ENCODE data around the gene BRD3OS. TPM values are rescaled to one million over a fixed set of nuclear protein-coding genes. Genes with fewer than 3 reads are reported as not detected.

Gene BRD3OS
- total RNA-seq, 6 donors from 2014 or later, result 7.0 to 17.8 (median 11.6) TPM

DNA sequence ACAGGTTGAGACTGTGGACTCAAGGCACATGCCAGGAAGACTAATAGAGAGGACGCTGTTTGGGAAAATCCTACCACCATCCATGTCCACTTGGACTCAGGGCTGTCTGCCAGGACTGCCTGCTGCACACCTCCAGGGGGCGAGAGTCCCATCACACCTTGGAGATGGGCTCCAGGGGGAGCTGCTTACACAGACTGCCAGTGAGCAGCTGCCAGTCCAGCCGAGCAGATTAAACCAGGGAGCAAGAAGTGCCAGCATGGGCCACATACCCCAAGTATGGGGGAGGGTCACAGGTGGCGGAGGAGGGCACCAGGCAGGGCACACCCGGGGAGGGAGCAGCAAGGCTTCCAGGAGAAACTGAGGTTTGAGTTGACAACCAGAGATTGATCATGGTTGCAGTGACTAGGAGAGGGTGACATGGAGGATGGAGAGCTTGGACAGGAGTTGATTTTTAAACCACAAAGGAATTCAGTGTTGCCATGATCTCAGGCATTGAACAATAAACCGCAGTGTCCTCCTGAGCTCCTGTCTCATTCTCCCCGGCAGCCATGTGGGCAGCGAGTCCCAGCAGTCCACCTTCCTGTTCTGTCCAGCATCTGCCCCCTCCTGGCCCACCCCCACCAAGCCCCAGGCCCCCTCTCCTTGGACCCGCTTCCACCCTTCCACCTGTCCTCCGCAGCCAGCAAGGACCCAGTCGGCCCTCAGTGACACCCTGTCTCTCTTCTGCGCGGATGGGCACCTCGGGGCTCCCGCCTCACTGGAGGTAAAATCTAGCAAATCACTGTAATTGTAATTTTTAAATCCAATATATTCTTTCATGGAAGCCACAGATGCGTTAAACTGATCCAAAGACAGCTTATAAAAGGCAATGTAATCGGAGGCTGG lies 30.0 kb upstream of the BRD3OS start:
- Histone ChIP-seq H3K36me3 (no peaks in the 10 kb centered on the region), H3K9me3 (no peaks in the 10 kb centered on the region), H3K27me3 (no peaks in the 10 kb centered on the region), H3K4me1 (peaks cover 20 to 40% (median 27%) of the 10 kb centered on the region in 4 donors), H3K4me3 (no peak overlapping the region), H3K27ac (no peak overlapping the region)
- ATAC-seq (ENCODE audit: low FRiP score in 2 of 2) (no peak), DNase-seq (no peak)
- 65 to 70% methylated on average over 16 to 17 of the region's 17 CpGs for WGBS, 2 donors
- TF ChIP-seq POLR2A (IDR thresholded peaks at IDR 0.05), result no peak
- TF ChIP-seq, protein P1, sequence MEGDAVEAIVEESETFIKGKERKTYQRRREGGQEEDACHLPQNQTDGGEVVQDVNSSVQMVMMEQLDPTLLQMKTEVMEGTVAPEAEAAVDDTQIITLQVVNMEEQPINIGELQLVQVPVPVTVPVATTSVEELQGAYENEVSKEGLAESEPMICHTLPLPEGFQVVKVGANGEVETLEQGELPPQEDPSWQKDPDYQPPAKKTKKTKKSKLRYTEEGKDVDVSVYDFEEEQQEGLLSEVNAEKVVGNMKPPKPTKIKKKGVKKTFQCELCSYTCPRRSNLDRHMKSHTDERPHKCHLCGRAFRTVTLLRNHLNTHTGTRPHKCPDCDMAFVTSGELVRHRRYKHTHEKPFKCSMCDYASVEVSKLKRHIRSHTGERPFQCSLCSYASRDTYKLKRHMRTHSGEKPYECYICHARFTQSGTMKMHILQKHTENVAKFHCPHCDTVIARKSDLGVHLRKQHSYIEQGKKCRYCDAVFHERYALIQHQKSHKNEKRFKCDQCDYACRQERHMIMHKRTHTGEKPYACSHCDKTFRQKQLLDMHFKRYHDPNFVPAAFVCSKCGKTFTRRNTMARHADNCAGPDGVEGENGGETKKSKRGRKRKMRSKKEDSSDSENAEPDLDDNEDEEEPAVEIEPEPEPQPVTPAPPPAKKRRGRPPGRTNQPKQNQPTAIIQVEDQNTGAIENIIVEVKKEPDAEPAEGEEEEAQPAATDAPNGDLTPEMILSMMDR (IDR thresholded peaks at IDR 0.05), result no peak
- no peak for TF ChIP-seq POLR2AphosphoS5 (IDR thresholded peaks at IDR 0.05)
- no peak for TF ChIP-seq EP300 (IDR thresholded peaks at IDR 0.05)

DNA sequence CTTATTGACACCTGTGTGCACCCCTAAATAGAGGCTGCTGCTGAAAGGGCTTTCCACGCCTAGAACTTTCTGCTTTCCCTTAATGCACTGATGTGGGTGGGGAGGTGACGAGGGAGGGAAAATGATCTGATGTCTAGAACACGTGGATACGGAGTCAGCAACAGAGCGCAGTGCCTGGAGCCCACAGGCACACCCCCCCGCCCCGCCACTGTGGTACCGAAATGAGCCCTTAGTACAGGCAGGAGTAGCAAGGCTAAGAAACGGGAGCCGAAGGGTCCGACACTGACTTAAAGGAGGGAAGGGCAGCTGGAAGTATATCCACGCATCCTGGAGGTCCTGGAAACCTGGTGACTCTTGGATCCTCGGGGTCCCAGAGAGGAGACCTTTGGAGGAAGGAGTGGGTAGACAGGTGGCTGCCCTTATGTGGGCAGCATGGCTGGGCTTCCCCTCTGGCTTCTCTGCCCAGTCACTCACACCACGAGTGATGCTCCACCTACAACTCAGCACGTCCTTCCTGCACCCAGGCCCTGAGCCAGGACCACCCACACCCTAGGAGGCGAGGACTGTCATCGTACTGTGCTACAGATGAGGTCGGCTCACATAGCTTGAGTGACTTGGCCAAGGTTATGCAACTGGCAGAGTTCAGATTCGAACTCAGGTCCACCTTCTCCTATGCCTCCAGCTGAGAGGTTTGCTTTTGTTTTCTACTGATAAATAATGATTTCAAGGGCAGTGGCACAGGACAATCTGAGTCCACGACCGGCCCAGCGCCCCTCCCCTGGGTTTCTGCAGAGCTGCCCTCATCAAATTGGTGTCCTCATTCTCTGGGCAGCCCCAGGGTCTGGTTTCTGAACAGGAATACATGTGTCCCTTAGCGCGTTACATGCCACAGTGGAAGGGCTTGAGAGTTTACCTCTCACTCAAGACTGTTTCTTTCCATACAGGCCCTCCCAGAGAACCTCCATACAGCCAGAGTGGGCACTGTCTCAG lies 28.5 kb upstream of the BRD3OS start:
- no peak for ATAC-seq (ENCODE audit: low FRiP score in 2 of 2)
- DNase-seq, result peak in 1 of 2 donors; percentile 49
- TF ChIP-seq POLR2AphosphoS5 (IDR thresholded peaks at IDR 0.05), result no peak
- Histone ChIP-seq H3K27me3 (no peaks in the 10 kb centered on the region), H3K36me3 (no peaks in the 10 kb centered on the region), H3K27ac (no peak overlapping the region), H3K4me1 (peaks cover 10 to 25% (median 15%) of the 10 kb centered on the region in 4 donors), H3K4me3 (no peak overlapping the region), H3K9me3 (no peaks in the 10 kb centered on the region)
- WGBS, 2 donors, result 62 to 63% methylated on average over 24 of the region's 24 CpGs

DNA sequence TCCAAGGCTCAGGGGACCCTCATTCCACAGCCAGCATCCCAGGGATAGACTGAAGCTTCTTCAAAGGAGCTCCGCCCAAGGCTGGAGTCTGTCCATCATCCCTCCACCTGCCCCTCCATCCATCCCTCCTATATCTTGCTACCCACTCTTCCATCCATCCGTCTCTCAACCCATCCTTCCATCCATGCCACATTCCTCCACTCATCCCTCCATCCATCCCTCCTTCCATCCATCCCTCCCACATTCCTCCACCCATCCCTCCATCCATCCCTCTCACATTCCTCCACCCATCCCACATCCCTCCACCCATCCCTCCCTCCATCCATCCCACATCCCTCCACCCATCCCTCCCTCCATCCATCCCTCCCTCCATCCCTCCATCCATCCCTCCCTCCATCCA lies 27.7 kb upstream of the BRD3OS start:
- Histone ChIP-seq H3K4me1 (peaks cover 10 to 22% (median 15%) of the 10 kb centered on the region in 4 donors), H3K36me3 (no peaks in the 10 kb centered on the region), H3K27me3 (no peaks in the 10 kb centered on the region), H3K9me3 (no peaks in the 10 kb centered on the region), H3K4me3 (no peak overlapping the region), H3K27ac (no peak overlapping the region)
- DNase-seq (no peak), ATAC-seq (ENCODE audit: low FRiP score in 2 of 2) (no peak)
- TF ChIP-seq, protein P1 (IDR thresholded peaks at IDR 0.05), result no peak
- TF ChIP-seq POLR2AphosphoS5 (IDR thresholded peaks at IDR 0.05) (no peak), POLR2A (IDR thresholded peaks at IDR 0.05) (no peak), EP300 (IDR thresholded peaks at IDR 0.05) (no peak)
- 90 to 91% methylated on average over 2 of the region's 2 CpGs for WGBS, 2 donors

DNA sequence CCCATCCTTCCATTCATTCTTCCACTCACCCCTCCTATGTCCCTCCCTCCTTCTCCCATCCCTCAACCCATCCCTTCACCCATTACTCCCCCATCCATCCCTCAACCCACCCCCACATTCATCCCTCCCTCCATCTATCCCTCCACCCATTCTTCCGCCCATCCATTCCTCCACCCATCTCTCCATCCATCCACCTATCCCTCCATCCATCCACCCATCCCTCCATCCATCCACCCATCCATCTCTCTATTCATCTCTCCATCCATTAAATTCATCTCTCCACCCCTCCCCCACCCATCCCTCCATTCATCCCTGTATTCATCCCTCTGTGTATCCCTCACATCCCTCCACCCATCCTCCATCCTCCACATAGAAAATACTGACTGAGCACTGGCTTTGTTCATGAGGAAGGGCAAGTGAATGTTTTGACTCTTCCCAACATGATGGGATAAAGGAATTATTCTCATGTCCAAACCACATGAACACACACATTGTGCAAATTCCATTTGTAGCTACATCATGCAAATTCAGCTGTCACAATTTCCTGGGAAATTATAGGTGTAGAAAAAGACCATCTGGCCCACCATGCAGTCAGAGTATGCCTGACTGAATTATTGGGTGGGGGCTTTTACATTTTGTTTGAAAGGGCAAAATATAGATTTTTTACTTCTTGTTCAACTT lies 26.2 kb upstream of the BRD3OS start:
- no peak for ATAC-seq (ENCODE audit: low FRiP score in 2 of 2)
- no peak for TF ChIP-seq POLR2AphosphoS5 (IDR thresholded peaks at IDR 0.05)
- no peak for TF ChIP-seq EP300 (IDR thresholded peaks at IDR 0.05)
- TF ChIP-seq, protein P1 (IDR thresholded peaks at IDR 0.05), result no peak
- TF ChIP-seq POLR2A (IDR thresholded peaks at IDR 0.05), result no peak
- DNase-seq, result no peak
- no peak overlapping the region for H3K4me3 ChIP-seq
- no peak overlapping the region for H3K27ac ChIP-seq
- H3K36me3 ChIP-seq, result no peaks in the 10 kb centered on the region
- H3K27me3 ChIP-seq, result no peaks in the 10 kb centered on the region
- WGBS, 2 donors, result 100% methylated on average over 1 of the region's 1 CpG
- peaks cover 3 to 8% (median 4%) of the 10 kb centered on the region in 4 donors for H3K4me1 ChIP-seq
- H3K9me3 ChIP-seq, result no peaks in the 10 kb centered on the region

All from upper lobe of left lung (tissue), 6 donors.